ENCODE results near the gene MAP4K1.

Gene MAP4K1

GRCh38 chr19:38617764-38618589 is at the start of gene MAP4K1:
Gene MAP4K1 (minus strand): TSS chr19:38617953. CDS start chr19:38617895, 58 bp downstream.
- peak; percentile 90 for DNase-seq

- peak; percentile 58 for DNase-seq
Measured at GRCh38 chr19:38666663-38667511, 49.1 kb upstream of the MAP4K1 start.

GRCh38 chr19:38665950-38666662 is 48.4 kb upstream of the MAP4K1 start:
- DNase-seq = no peak

- DNase-seq = no peak
Measured at GRCh38 chr19:38665219-38665931, 47.6 kb upstream of the MAP4K1 start.

GRCh38 chr19:38664503-38665211 is 46.9 kb upstream of the MAP4K1 start:
- DNase-seq = no peak

- no peak for DNase-seq
Measured at GRCh38 chr19:38663957-38664502, 46.3 kb upstream of the MAP4K1 start.

- no peak for DNase-seq
Measured at GRCh38 chr19:38663156-38663651, 45.5 kb upstream of the MAP4K1 start.

GRCh38 chr19:38662537-38663155 is 44.9 kb upstream of the MAP4K1 start:
- no peak for DNase-seq

- DNase-seq = no peak
Measured at GRCh38 chr19:38661996-38662395, 44.2 kb upstream of the MAP4K1 start.

- no peak for DNase-seq
Measured at GRCh38 chr19:38661136-38661535, 43.4 kb upstream of the MAP4K1 start.

GRCh38 chr19:38660724-38661123 is 43.0 kb upstream of the MAP4K1 start:
- DNase-seq = no peak

- DNase-seq = no peak
Measured at GRCh38 chr19:38658462-38659306, 40.9 kb upstream of the MAP4K1 start.

GRCh38 chr19:38657633-38658222 is 40.0 kb upstream of the MAP4K1 start:
- DNase-seq = no peak

- no peak for DNase-seq
Measured at GRCh38 chr19:38656171-38656981, 38.6 kb upstream of the MAP4K1 start.

- DNase-seq = no peak
Measured at GRCh38 chr19:38655148-38655824, 37.5 kb upstream of the MAP4K1 start.

- DNase-seq = peak; percentile 77
Measured at GRCh38 chr19:38654628-38655055, 36.9 kb upstream of the MAP4K1 start.

- DNase-seq = peak; percentile 77
Measured at GRCh38 chr19:38653028-38653571, 35.3 kb upstream of the MAP4K1 start.
